PFSK-1 (cell line): ENCODE measurements around the gene APC2.

ENCODE experiments used
- FOXP2 ChIP-seq: optimal IDR thresholded peaks from 2 replicates; pipeline ENCODE3; 2011; ENCODE audit warnings: borderline replicate concordance, control low read depth, inconsistent platforms; ENCODE audit not compliant: insufficient read depth; ENCODE audit errors: extremely low read length, extremely low read depth
- POLR2AphosphoS5 ChIP-seq: IDR thresholded peaks from 2 replicates; pipeline ENCODE4 v1.6.1; 2012; ENCODE audit warnings: low read depth, mild to moderate bottlenecking, control low read depth, low read length, moderate library complexity
- REST ChIP-seq, 2 experiments: IDR thresholded peaks; 2 replicates each; pipeline versions ENCODE4 v1.6.1 to v1.8.0; 2011 to 2012; ENCODE audit warnings: low read depth in 2 of 2, low read length in 2 of 2, control low read depth in 1 of 2, inconsistent platforms in 1 of 2, mild to moderate bottlenecking in 1 of 2, moderate library complexity in 1 of 2; ENCODE audit not compliant: insufficient read depth in 1 of 2
- SIN3A ChIP-seq: IDR thresholded peaks from 2 replicates; pipeline ENCODE4 v1.6.1; 2012; ENCODE audit warnings: mild to moderate bottlenecking, low read length, moderate library complexity, borderline replicate concordance; ENCODE audit not compliant: insufficient read depth
- TAF1 ChIP-seq: IDR thresholded peaks from 2 replicates; pipeline ENCODE4 v1.6.1; 2012; ENCODE audit warnings: low read length, control low read depth, borderline replicate concordance; ENCODE audit not compliant: insufficient read depth

APC2 gene

GRCh38 chr19:1521636-1522035 lies 71.7 kb downstream of the APC2 start:
- TF ChIP-seq REST (IDR thresholded peaks at IDR 0.05; ENCODE audit: insufficient read depth in 1 of 2, low read depth in 2 of 2, low read length in 2 of 2) (no peak), TAF1 (no peak)

GRCh38 chr19:1522061-1522460 lies 72.1 kb downstream of the APC2 start:
- TF ChIP-seq TAF1: no peak
- no peak for TF ChIP-seq REST (IDR thresholded peaks at IDR 0.05; ENCODE audit: insufficient read depth in 1 of 2, low read depth in 2 of 2, low read length in 2 of 2)
- TF ChIP-seq FOXP2: no peak
- TF ChIP-seq SIN3A: no peak
- TF ChIP-seq POLR2AphosphoS5: no peak

GRCh38 chr19:1522838-1523237 lies 72.9 kb downstream of the APC2 start:
- TF ChIP-seq FOXP2 (no peak), POLR2AphosphoS5 (no peak), TAF1 (no peak), SIN3A (no peak), REST (IDR thresholded peaks at IDR 0.05; ENCODE audit: insufficient read depth in 1 of 2, low read depth in 2 of 2, low read length in 2 of 2) (no peak)
